ENCODE results near the gene RASAL1.
"Not testable (repeated sequence)": the region's sequence is repeated elsewhere in the genome, so short reads cannot be mapped to it uniquely, and the experiment has no call there.

Gene RASAL1

DNA sequence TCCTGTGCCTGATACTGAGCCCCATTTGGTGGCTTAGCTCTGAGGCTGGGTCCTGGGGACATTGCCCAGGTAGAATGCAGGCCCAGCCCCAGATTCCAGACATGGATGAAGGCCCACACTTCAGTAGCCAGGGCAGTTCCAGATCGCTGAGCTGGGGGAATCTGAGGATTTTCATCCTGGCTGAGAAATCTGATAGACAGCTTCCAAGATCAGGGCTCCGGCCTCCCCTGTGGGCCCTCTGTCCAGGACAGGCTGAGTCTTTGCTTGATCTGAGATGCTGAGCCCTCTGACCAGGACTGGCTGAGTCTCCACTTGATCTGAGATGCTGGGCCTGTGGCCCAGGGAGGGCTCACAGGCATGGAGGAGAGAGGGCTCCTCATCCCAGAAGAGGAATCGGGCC is 3.3 kb upstream of the RASAL1 start:
- DNase-seq (ENCODE audit: low spot score) = no peak

GRCh38 chr12:113137861-113138783 is 2.6 kb upstream of the RASAL1 start:
- no peak for DNase-seq (ENCODE audit: low spot score)

GRCh38 chr12:113136990-113137511 is 1.5 kb upstream of the RASAL1 start:
- no peak for DNase-seq (ENCODE audit: low spot score)

DNA sequence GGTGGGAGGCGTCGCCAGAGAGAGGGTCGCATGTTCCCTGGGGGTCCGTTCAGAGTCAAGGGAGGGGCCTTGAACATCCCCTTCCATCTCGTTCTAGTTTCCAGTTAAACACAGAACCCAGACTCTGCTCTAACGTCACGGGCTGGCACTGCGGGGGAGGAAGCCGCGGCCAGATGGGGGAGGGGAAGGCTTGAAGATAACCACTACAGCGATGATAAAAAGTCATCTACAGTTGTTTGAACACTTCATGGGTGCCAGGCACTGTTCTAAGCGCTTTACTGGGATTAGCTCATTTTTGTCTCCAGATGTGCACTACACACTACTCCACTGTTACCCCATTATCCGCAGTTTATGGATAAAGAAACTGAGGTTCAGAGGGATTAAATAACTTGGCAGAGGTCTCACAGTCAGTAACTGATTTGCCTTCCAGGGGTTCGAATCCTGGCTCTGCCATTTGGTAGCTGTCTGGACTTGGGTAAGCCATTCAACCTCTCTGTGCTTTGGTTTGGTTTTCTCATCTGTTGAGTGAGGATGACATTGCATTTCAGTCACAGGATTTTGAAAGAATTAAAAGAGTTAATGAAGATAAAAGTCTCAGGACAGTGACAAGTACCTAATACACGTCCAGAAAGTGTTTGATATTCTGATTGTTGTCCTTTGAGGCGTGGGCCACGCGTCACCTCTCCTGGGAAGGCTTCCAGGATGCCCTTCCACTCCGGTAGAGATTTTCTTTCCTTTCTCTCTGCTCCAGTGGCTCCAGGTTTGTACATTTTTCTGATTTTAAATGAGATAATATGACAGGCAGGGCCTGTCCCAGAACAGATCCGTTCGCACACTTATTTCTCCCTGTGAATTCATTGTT is 798 bp upstream of the RASAL1 start:
- no peak for DNase-seq (ENCODE audit: low spot score)

DNA sequence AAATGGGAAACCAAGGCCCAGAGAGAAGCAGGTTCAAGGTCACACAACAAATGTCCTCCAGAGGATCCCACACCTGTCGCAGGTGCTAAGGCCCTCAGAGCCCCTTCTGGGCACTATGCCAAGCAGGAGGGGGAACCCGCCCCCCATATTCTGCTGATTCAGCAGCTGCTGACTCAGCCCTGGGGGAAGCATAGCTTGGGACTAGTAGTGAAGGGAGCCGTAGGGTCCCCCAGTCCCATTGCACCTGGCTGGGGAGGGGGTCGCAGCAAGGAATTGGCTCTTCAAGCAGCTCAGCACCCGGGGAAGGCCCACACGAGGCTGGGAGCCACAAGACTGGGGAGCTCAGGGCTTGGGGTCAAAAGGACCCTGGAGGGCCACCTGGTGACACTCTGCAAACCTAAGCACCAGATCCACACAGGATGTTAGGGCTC is 1.0 kb downstream of the RASAL1 start:
- DNase-seq (ENCODE audit: low spot score) = no peak

DNA sequence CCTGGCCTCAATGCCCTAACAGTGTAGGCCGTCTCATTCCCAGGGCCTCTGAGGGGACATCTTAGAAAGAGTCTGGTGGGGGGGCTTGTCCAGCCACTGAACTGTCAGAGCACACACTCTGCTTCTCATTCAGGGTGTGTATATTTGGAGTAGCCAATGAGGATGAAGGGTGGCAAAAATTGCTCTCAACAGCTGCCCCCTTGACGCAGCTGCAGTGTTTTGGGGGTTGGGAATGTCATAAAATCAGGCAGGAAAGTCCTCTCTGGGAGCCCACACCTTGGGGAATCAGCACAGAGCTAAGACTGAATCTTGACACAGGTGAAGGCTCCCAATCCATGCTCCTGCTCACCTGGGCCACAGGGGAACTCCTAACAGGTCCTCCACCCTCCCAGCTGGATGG is 1.5 kb downstream of the RASAL1 start:
- no peak for DNase-seq (ENCODE audit: low spot score)

DNA sequence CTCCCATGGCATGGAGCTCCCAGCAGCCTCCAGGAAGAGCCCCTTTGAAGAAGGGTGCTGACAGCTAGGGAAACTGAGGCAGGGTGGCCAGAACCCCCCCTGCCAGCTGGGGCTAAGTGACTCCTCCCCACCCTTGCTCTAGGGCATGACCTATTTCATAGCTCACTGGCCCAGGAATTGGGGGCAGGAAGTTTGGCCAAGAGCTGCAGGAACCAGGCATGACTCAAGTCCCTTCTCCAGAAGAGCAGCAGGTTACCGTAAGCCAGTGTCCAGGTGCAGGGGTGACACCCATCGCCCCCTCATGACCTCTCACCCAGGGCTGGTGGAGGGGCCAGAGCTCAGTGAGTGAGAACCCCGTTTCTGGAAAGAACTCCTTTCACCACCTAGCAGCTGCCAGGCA is 1.9 kb downstream of the RASAL1 start:
- no peak for DNase-seq (ENCODE audit: low spot score)

DNA sequence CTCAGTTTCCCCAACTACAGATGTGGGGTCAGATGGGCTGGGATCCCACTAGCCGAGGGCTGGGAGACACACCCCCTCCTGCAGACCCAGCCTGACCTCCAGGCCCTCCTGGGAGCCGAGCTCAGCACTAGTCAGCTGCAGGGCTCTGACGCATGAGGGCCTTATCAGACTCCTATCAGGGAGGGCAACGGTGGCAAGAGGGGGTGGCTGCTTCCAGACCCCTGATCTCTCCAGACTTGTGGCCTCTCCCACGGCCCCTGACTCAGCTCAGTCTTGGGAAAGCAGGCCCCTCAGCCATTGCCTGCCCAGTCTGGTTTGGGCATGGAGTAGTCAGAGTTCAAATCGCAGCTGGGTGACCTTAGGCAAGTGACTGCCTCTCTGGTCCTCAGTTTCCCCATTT is 2.5 kb downstream of the RASAL1 start:
- no peak for DNase-seq (ENCODE audit: low spot score)

- no peak for DNase-seq (ENCODE audit: low spot score)
These were observed 4.0 kb downstream of the RASAL1 start for GRCh38 chr12:113131556-113131955.

- no peak for DNase-seq (ENCODE audit: low spot score)
These were observed 5.0 kb downstream of the RASAL1 start for GRCh38 chr12:113130457-113131135.

- no peak for DNase-seq (ENCODE audit: low spot score)
These were observed 5.7 kb downstream of the RASAL1 start for GRCh38 chr12:113129664-113130456.

GRCh38 chr12:113128802-113129663 is 6.5 kb downstream of the RASAL1 start:
- no peak for DNase-seq (ENCODE audit: low spot score)

GRCh38 chr12:113127791-113128199 is 7.8 kb downstream of the RASAL1 start:
- no peak for DNase-seq (ENCODE audit: low spot score)

DNA sequence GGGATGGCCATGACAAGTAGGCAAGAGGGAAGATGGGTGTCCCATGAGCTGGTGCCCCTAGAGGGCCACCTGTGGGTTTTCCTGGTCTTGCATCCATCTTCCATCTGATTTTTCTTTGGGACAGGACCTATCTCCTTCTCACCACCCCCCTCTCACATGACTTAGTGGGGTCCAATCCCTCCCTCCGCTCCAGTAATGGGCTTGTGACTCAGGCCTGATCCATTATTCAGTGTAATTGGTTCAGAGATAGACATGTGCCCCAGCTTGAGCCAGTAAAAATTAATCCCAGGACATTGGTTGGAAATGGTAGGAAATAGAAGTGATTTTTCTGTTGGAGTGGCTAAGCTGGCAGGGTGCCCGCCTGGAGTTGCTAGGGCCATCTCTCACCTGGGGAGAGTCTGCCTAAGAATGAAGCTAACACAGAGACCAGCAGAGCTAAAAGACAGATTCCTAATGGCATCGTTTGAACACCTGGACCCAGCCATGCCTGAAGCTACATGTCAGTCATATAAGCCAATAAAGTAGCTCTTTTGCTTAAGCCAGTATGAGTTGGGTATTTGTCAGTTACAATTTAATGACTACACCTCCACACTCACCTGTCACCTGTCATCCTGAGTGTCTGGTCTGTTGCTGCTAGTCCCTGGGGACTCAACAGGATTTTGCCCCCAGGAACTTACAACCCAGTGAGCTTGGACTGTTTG is 14.7 kb downstream of the RASAL1 start:
- no peak for DNase-seq (ENCODE audit: low spot score)

GRCh38 chr12:113119980-113120669 is 15.4 kb downstream of the RASAL1 start:
- DNase-seq (ENCODE audit: low spot score) = no peak

- DNase-seq (ENCODE audit: low spot score) = no peak
These were observed 17.4 kb downstream of the RASAL1 start for GRCh38 chr12:113118142-113118541.

DNA sequence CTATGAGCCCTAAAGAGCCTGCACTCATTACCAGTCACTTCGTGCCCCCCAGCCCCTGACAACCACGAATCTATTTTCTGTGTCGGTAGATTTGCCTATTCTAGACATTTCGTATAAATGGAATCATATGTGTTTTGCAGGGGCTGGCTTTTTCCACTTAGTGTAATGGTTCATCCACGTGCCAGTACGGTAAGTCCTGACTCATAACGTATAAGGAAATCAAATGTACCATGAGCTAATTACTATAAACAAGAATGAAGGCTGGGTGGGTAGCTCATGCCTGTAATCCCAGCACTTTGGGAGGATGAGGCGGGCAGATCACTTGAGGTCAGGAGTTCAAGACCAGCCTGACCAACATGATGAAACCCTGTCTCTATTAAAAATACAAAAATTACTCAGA is 17.9 kb downstream of the RASAL1 start:
- DNase-seq (ENCODE audit: low spot score) = not testable (repeated sequence)

GRCh38 chr12:113116875-113117274 is 18.7 kb downstream of the RASAL1 start:
- DNase-seq (ENCODE audit: low spot score) = no peak
